ENCODE data around the gene FOXK2.

FOXK2 gene

GRCh38 chr17:82605939-82606600, 86.5 kb downstream of the FOXK2 start:
- no peaks in the 10 kb centered on the region for H3K9me3 ChIP-seq (ENCODE audit: low read depth, low read length)
- H3K36me3 ChIP-seq (ENCODE audit: insufficient read depth, low read length), result peaks cover 72% of the 10 kb centered on the region
- no peak overlapping the region for H3K9ac ChIP-seq (ENCODE audit: insufficient read length)
- no peak for TF ChIP-seq POLR2AphosphoS5 (IDR thresholded peaks at IDR 0.05; ENCODE audit: borderline replicate concordance, low read depth, low read length)
- no peak overlapping the region for H3K4me3 ChIP-seq
- no peak for DNase-seq (ENCODE audit: low read depth, low spot score)
- H3K27ac ChIP-seq, result no peak overlapping the region

- DNase-seq (ENCODE audit: low read depth, low spot score), result no peak
- Histone ChIP-seq H3K4me3 (no peak overlapping the region), H3K9me3 (ENCODE audit: low read depth, low read length) (no peaks in the 10 kb centered on the region), H3K27ac (no peak overlapping the region), H3K36me3 (ENCODE audit: insufficient read depth, low read length) (peaks cover 44% of the 10 kb centered on the region), H3K9ac (ENCODE audit: insufficient read length) (no peak overlapping the region)
- TF ChIP-seq EZH2 (IDR thresholded peaks at IDR 0.05) (no peak), FOXP2 (optimal IDR thresholded peaks at IDR 0.05; ENCODE audit: control extremely low read depth, extremely low read length, insufficient read depth) (no peak), POLR2AphosphoS5 (IDR thresholded peaks at IDR 0.05; ENCODE audit: borderline replicate concordance, low read depth, low read length) (no peak)
These were observed 89.3 kb downstream of the FOXK2 start for GRCh38 chr17:82608816-82609215.

- H3K27ac ChIP-seq, result no peak overlapping the region
- TF ChIP-seq FOXP2 (optimal IDR thresholded peaks at IDR 0.05; ENCODE audit: control extremely low read depth, extremely low read length, insufficient read depth) (no peak), EZH2 (IDR thresholded peaks at IDR 0.05) (no peak), POLR2AphosphoS5 (IDR thresholded peaks at IDR 0.05; ENCODE audit: borderline replicate concordance, low read depth, low read length) (no peak)
- H3K4me3 ChIP-seq, result no peak overlapping the region
- DNase-seq (ENCODE audit: low read depth, low spot score), result no peak
- no peak overlapping the region for H3K9ac ChIP-seq (ENCODE audit: insufficient read length)
- H3K36me3 ChIP-seq (ENCODE audit: insufficient read depth, low read length), result peaks cover 36% of the 10 kb centered on the region
- H3K9me3 ChIP-seq (ENCODE audit: low read depth, low read length), result no peaks in the 10 kb centered on the region
These were observed 90.1 kb downstream of the FOXK2 start for GRCh38 chr17:82609655-82610054.

GRCh38 chr17:82611140-82612058, 91.9 kb downstream of the FOXK2 start:
- no peak overlapping the region for H3K9ac ChIP-seq (ENCODE audit: insufficient read length)
- H3K9me3 ChIP-seq (ENCODE audit: low read depth, low read length), result no peaks in the 10 kb centered on the region
- DNase-seq (ENCODE audit: low read depth, low spot score), result no peak
- H3K4me3 ChIP-seq, result peak overlapping the region; percentile 34; the same call in 1 of the 2 replicates
- H3K27ac ChIP-seq, result peak overlapping the region; percentile 12
- no peak for TF ChIP-seq FOXP2 (optimal IDR thresholded peaks at IDR 0.05; ENCODE audit: control extremely low read depth, extremely low read length, insufficient read depth)
- no peak for TF ChIP-seq POLR2AphosphoS5 (IDR thresholded peaks at IDR 0.05; ENCODE audit: borderline replicate concordance, low read depth, low read length)
- TF ChIP-seq EZH2 (IDR thresholded peaks at IDR 0.05), result no peak
- peaks cover 38% of the 10 kb centered on the region for H3K36me3 ChIP-seq (ENCODE audit: insufficient read depth, low read length)

- Histone ChIP-seq H3K9ac (ENCODE audit: insufficient read length) (no peak overlapping the region), H3K36me3 (ENCODE audit: insufficient read depth, low read length) (peaks cover 44% of the 10 kb centered on the region), H3K4me3 (no peak overlapping the region), H3K27ac (no peak overlapping the region), H3K9me3 (ENCODE audit: low read depth, low read length) (no peaks in the 10 kb centered on the region)
- no peak for DNase-seq (ENCODE audit: low read depth, low spot score)
- TF ChIP-seq FOXP2 (optimal IDR thresholded peaks at IDR 0.05; ENCODE audit: control extremely low read depth, extremely low read length, insufficient read depth) (no peak), POLR2AphosphoS5 (IDR thresholded peaks at IDR 0.05; ENCODE audit: borderline replicate concordance, low read depth, low read length) (0 out of 2 replicates have a peak, but pooled peaks have one; percentile 1)
These were observed 94.0 kb downstream of the FOXK2 start for GRCh38 chr17:82613283-82614094.

GRCh38 chr17:82614095-82614631, 94.6 kb downstream of the FOXK2 start:
- Histone ChIP-seq H3K9me3 (ENCODE audit: low read depth, low read length) (no peaks in the 10 kb centered on the region), H3K9ac (ENCODE audit: insufficient read length) (no peak overlapping the region), H3K4me3 (no peak overlapping the region), H3K36me3 (ENCODE audit: insufficient read depth, low read length) (peaks cover 49% of the 10 kb centered on the region), H3K27ac (peak overlapping the region; percentile 42; the same call in 1 of the 2 replicates)
- TF ChIP-seq FOXP2 (optimal IDR thresholded peaks at IDR 0.05; ENCODE audit: control extremely low read depth, extremely low read length, insufficient read depth) (no peak), EZH2 (IDR thresholded peaks at IDR 0.05) (no peak), POLR2AphosphoS5 (IDR thresholded peaks at IDR 0.05; ENCODE audit: borderline replicate concordance, low read depth, low read length) (no peak)
- no peak for DNase-seq (ENCODE audit: low read depth, low spot score)

GRCh38 chr17:82615084-82616020, 95.8 kb downstream of the FOXK2 start:
- Histone ChIP-seq H3K27ac (no peak overlapping the region), H3K9me3 (ENCODE audit: low read depth, low read length) (no peaks in the 10 kb centered on the region), H3K4me3 (no peak overlapping the region), H3K9ac (ENCODE audit: insufficient read length) (no peak overlapping the region), H3K36me3 (ENCODE audit: insufficient read depth, low read length) (peaks cover 51% of the 10 kb centered on the region)
- no peak for DNase-seq (ENCODE audit: low read depth, low spot score)
- TF ChIP-seq FOXP2 (optimal IDR thresholded peaks at IDR 0.05; ENCODE audit: control extremely low read depth, extremely low read length, insufficient read depth) (no peak), POLR2AphosphoS5 (IDR thresholded peaks at IDR 0.05; ENCODE audit: borderline replicate concordance, low read depth, low read length) (no peak), EZH2 (IDR thresholded peaks at IDR 0.05) (no peak)
